Endothelial cell of umbilical vein (primary cell): ENCODE measurements around the gene AMMECR1. TPM values are rescaled to one million over a fixed set of nuclear protein-coding genes. Genes with fewer than 3 reads are reported as not detected.

ENCODE experiments used
- BruUV-seq: library from RNA; stranded (reverse); fragments of 400-500 nt; replicated peaks from 2 replicates; lab custom pipeline; 2021; lab: Mats Ljungman, UMichigan
- CTCF ChIA-PET: fragments of 300-600, 350-600 bp; sonication (Branson Sonifier 250); formaldehyde crosslinking; loops from one replicate; lab custom pipeline; 2021; ENCODE audit warnings: antibody characterized with exemption, inconsistent platforms; lab: Charles Lee
- POLR2A ChIA-PET: fragments of 300-600, 350-600 bp; sonication (Branson Sonifier 250); formaldehyde crosslinking; loops from one replicate; lab custom pipeline; 2021; ENCODE audit warnings: antibody characterized with exemption, inconsistent platforms; lab: Charles Lee
- DNase-seq: peaks from one replicate; pipeline ENCODE4 v3.0.0-alpha.2; 2011; ENCODE audit warnings: low read depth, low spot score
- FAIRE-seq: peaks from 2 replicates; lab custom pipeline; 2011; peaks lifted over from hg19 to GRCh38; lab: Jason Lieb, UNC
- H2AFZ ChIP-seq: 2 replicates; pipeline ENCODE4 v1.6.0; 2012; ENCODE audit warnings: low read depth, low read length, control low read depth, inconsistent platforms
- H3K27ac ChIP-seq: 2 replicates; pipeline ENCODE4 v1.5.1; 2011; ENCODE audit warnings: low read depth, mild to moderate bottlenecking, control low read depth, low read length, moderate library complexity; ENCODE audit not compliant: insufficient read depth
- H3K27me3 ChIP-seq, 2 experiments: 2 replicates each; pipeline versions ENCODE4 v1.6.0 to v1.6.1; 2011; ENCODE audit warnings: low read length in 2 of 2, mixed read lengths in 1 of 2; ENCODE audit not compliant: control insufficient read depth in 2 of 2, insufficient read depth in 2 of 2
- H3K36me3 ChIP-seq, 2 experiments: 2 replicates in 1 of 2; 3 replicates in 1 of 2; pipeline ENCODE4 v1.5.1; 2011; ENCODE audit warnings: low read length in 2 of 2, mild to moderate bottlenecking in 1 of 2, moderate library complexity in 1 of 2; ENCODE audit not compliant: control insufficient read depth in 2 of 2, insufficient read depth in 2 of 2; ENCODE audit errors: extremely low read depth in 1 of 2
- H3K4me1 ChIP-seq: 3 replicates; pipeline ENCODE4 v1.5.1; 2011; ENCODE audit warnings: mild to moderate bottlenecking, low read length; ENCODE audit not compliant: control insufficient read depth, insufficient read depth; ENCODE audit errors: extremely low read depth
- H3K4me2 ChIP-seq: 2 replicates; pipeline ENCODE4 v1.6.1; 2011; ENCODE audit warnings: low read length, control low read depth, mixed read lengths; ENCODE audit not compliant: insufficient read depth
- H3K4me3 ChIP-seq, 3 experiments: fragments of 200-600 bp in 1 of 3; sonication (generic), shearing (Covaris generic) in 1 of 3; replicated peaks in 1 of 3; 2 replicates each; pipeline ENCODE4 v1.5.1; 2011 to 2016; ENCODE audit warnings: control low read depth in 3 of 3, low read length in 3 of 3, mild to moderate bottlenecking in 2 of 3, inconsistent platforms in 1 of 3, low read depth in 1 of 3, moderate library complexity in 1 of 3; ENCODE audit not compliant: insufficient read depth in 1 of 3
- H3K79me2 ChIP-seq: 2 replicates; pipeline ENCODE4 v1.6.0; 2012; ENCODE audit warnings: low read length, inconsistent platforms; ENCODE audit not compliant: control insufficient read depth, insufficient read depth
- H3K9ac ChIP-seq: replicated peaks from 2 replicates; pipeline ENCODE3; 2011; ENCODE audit warnings: low read length, control low read depth; ENCODE audit not compliant: insufficient read depth; ENCODE audit errors: extremely low read depth
- H3K9me1 ChIP-seq: replicated peaks from 3 replicates; pipeline ENCODE4 v1.6.0; 2011; ENCODE audit warnings: mild to moderate bottlenecking, low read length; ENCODE audit not compliant: control insufficient read depth, insufficient read depth; ENCODE audit errors: extremely low read depth
- H3K9me3 ChIP-seq: replicated peaks from 2 replicates; pipeline ENCODE4 v1.5.1; 2012; ENCODE audit warnings: low read length, inconsistent platforms; ENCODE audit not compliant: control insufficient read depth, insufficient read depth
- H4K20me1 ChIP-seq: replicated peaks from 2 replicates; pipeline ENCODE3; 2011; ENCODE audit warnings: mild to moderate bottlenecking, low read length; ENCODE audit not compliant: control insufficient read depth, insufficient read depth; ENCODE audit errors: extremely low read depth
- EZH2 ChIP-seq: IDR thresholded peaks from 2 replicates; pipeline ENCODE4 v1.6.1; 2012; ENCODE audit warnings: borderline replicate concordance, low read depth, mild to moderate bottlenecking, moderate library complexity, low read length, inconsistent platforms; ENCODE audit not compliant: severe bottlenecking
- FOS ChIP-seq: IDR thresholded peaks from 2 replicates; pipeline ENCODE4 v1.6.1; 2011; ENCODE audit warnings: mild to moderate bottlenecking, low read length, moderate library complexity, borderline replicate concordance; ENCODE audit not compliant: insufficient read depth
- GATA2 ChIP-seq: IDR thresholded peaks from 2 replicates; pipeline ENCODE4 v1.7.0; 2011; ENCODE audit warnings: low read depth, mild to moderate bottlenecking, moderate library complexity, mixed read lengths, low read length; ENCODE audit not compliant: insufficient read length, insufficient read depth
- JUN ChIP-seq: IDR thresholded peaks from 2 replicates; pipeline ENCODE4 v1.6.1; 2011; ENCODE audit warnings: borderline replicate concordance, low read depth; ENCODE audit not compliant: insufficient read length, insufficient read depth
- MAX ChIP-seq: IDR thresholded peaks from 2 replicates; pipeline ENCODE4 v1.6.1; 2011; ENCODE audit not compliant: insufficient read depth, insufficient read length
- MYC ChIP-seq: IDR thresholded peaks from one replicate; pipeline ENCODE4 v1.6.1; 2011; ENCODE audit warnings: mild to moderate bottlenecking, low read depth, low read length
- POLR2A ChIP-seq: IDR thresholded peaks from 2 replicates; pipeline ENCODE4 v1.6.1; 2012; ENCODE audit warnings: low read depth, mild to moderate bottlenecking, control low read depth, low read length
- POLR2AphosphoS5 ChIP-seq: IDR thresholded peaks from 2 replicates; pipeline ENCODE4 v1.6.1; 2012; ENCODE audit warnings: low read depth, mild to moderate bottlenecking, control low read depth, low read length, moderate library complexity; ENCODE audit not compliant: insufficient read depth
- dilution Hi-C: fragments of 300-500 bp; cut with MboI; formaldehyde crosslinking; loops from one replicate; pipeline ENCODE4 v1.15.0; 2019; ENCODE audit warnings: low sequenced_read_pairs; ENCODE audit not compliant: extremely low pct_ligation_motif_present
- intact Hi-C: fragments of 100-400 bp; cut with micrococcal nuclease; formaldehyde crosslinking; loops from one replicate; pipeline ENCODE4 v1.10.0; 2022
- polyA plus RNA-seq, 4 experiments: library from polyadenylated mRNA; depleted of rRNA in 3 of 4; stranded (reverse) in 3 of 4; unstranded in 1 of 4; fragments of >200 nt; gene quantifications; 2 replicates each; pipeline versions ENCODE4 v1.2.1 to v1.2.3, GENCODE V29; 2011 to 2012; ENCODE audit warnings: missing spikeins in 1 of 4
- total RNA-seq: library from RNA; stranded (reverse); gene quantifications from 2 replicates; pipeline ENCODE4 v1.2.3, GENCODE V29; 2021
- TF ChIP-seq, protein P1 (sequence below), 2 donors: IDR thresholded peaks; 1 replicate in 1 of 2; 2 replicates in 1 of 2; pipeline ENCODE4 v1.5.1; 2011; ENCODE audit warnings: low read length in 2 of 2, mild to moderate bottlenecking in 2 of 2, moderate library complexity in 2 of 2, control low read depth in 1 of 2, inconsistent platforms in 1 of 2, low read depth in 1 of 2; ENCODE audit not compliant: insufficient read depth in 1 of 2; ENCODE audit errors: extremely low read depth in 1 of 2

Gene AMMECR1
- total and polyA plus RNA-seq, 2 donors (not counting 3 experiments of a cell fraction or from before 2014, with no cell fraction given) = 3.6 to 6.9 TPM

- intact Hi-C loops = no loop called here
- TF ChIP-seq JUN = no peak
- TF ChIP-seq FOS = no peak
- TF ChIP-seq POLR2A = no peak
- TF ChIP-seq EZH2 = no peak
- no peak for TF ChIP-seq POLR2AphosphoS5
- TF ChIP-seq MAX = no peak
- no peak for TF ChIP-seq MYC
- TF ChIP-seq, protein P1, sequence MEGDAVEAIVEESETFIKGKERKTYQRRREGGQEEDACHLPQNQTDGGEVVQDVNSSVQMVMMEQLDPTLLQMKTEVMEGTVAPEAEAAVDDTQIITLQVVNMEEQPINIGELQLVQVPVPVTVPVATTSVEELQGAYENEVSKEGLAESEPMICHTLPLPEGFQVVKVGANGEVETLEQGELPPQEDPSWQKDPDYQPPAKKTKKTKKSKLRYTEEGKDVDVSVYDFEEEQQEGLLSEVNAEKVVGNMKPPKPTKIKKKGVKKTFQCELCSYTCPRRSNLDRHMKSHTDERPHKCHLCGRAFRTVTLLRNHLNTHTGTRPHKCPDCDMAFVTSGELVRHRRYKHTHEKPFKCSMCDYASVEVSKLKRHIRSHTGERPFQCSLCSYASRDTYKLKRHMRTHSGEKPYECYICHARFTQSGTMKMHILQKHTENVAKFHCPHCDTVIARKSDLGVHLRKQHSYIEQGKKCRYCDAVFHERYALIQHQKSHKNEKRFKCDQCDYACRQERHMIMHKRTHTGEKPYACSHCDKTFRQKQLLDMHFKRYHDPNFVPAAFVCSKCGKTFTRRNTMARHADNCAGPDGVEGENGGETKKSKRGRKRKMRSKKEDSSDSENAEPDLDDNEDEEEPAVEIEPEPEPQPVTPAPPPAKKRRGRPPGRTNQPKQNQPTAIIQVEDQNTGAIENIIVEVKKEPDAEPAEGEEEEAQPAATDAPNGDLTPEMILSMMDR (IDR thresholded peaks at IDR 0.05; ENCODE audit: extremely low read depth in 1 of 2, insufficient read depth in 1 of 2, low read depth in 1 of 2, low read length in 2 of 2) = no peak
- TF ChIP-seq GATA2 = no peak
- FAIRE-seq (no peak), DNase-seq (no peak)
- no peaks in the 10 kb centered on the region for H4K20me1 ChIP-seq
- H2AFZ ChIP-seq = no peak overlapping the region
- CTCF ChIA-PET = interaction anchor here (1.0 kb wide), 2 partner anchors 11 to 46 kb away, joined by 3 read pairs; no protein-coding TSS in a partner anchor
- no peaks in the 10 kb centered on the region for H3K36me3 ChIP-seq
- peaks cover 5% of the 10 kb centered on the region for H3K4me1 ChIP-seq
- H3K9me1 ChIP-seq = no peaks in the 10 kb centered on the region
- H3K27ac ChIP-seq = no peak overlapping the region
- H3K4me2 ChIP-seq = no peak overlapping the region
- BruUV-seq = no TSS peak
- H3K9ac ChIP-seq = no peak overlapping the region
- POLR2A ChIA-PET = no interaction called here
- H3K79me2 ChIP-seq = no peaks in the 10 kb centered on the region
- dilution Hi-C loops = no loop called here
- no peaks in the 10 kb centered on the region for H3K27me3 ChIP-seq
- H3K4me3 ChIP-seq = no peak overlapping the region
- no peaks in the 10 kb centered on the region for H3K9me3 ChIP-seq
Observed at GRCh38 chrX:110192516-110192915, 125.4 kb downstream of the AMMECR1 start.
